Measurements from ENCODE around the gene FAM187B.
"Not testable (repeated sequence)": the region's sequence is repeated elsewhere in the genome, so short reads cannot be mapped to it uniquely, and the experiment has no call there.

FAM187B gene

GRCh38 chr19:35236638-35237400, 8.3 kb upstream of the FAM187B start:
- DNase-seq (ENCODE audit: low read depth in 2 of 2): no peak

GRCh38 chr19:35232912-35233311, 4.4 kb upstream of the FAM187B start:
- no peak for DNase-seq (ENCODE audit: low read depth in 2 of 2)

GRCh38 chr19:35231956-35232645, 3.6 kb upstream of the FAM187B start:
- no peak for DNase-seq (ENCODE audit: low read depth in 2 of 2)

GRCh38 chr19:35229601-35230000, 1.1 kb upstream of the FAM187B start:
- DNase-seq (ENCODE audit: low read depth in 2 of 2): no peak

GRCh38 chr19:35226748-35227147, 1.8 kb downstream of the FAM187B start:
- no peak for DNase-seq (ENCODE audit: low read depth in 2 of 2)

GRCh38 chr19:35225951-35226350, 2.6 kb downstream of the FAM187B start:
- DNase-seq (ENCODE audit: low read depth in 2 of 2): no peak

GRCh38 chr19:35224681-35225571, 3.6 kb downstream of the FAM187B start:
- no peak for DNase-seq (ENCODE audit: low read depth in 2 of 2)

GRCh38 chr19:35223862-35224505, 4.6 kb downstream of the FAM187B start:
- DNase-seq (ENCODE audit: low read depth in 2 of 2): no peak

GRCh38 chr19:35223084-35223790, 5.3 kb downstream of the FAM187B start:
- DNase-seq (ENCODE audit: low read depth in 2 of 2): no peak

- DNase-seq (ENCODE audit: low read depth in 2 of 2): no peak
Observed at GRCh38 chr19:35222373-35223015, 6.0 kb downstream of the FAM187B start.

- DNase-seq (ENCODE audit: low read depth in 2 of 2): not testable (repeated sequence)
Observed at GRCh38 chr19:35220973-35221590, 7.5 kb downstream of the FAM187B start.

- no peak for DNase-seq (ENCODE audit: low read depth in 2 of 2)
Observed at GRCh38 chr19:35220315-35220921, 8.1 kb downstream of the FAM187B start.

GRCh38 chr19:35219008-35219407, 9.5 kb downstream of the FAM187B start:
- no peak for DNase-seq (ENCODE audit: low read depth in 2 of 2)

- no peak for DNase-seq (ENCODE audit: low read depth in 2 of 2)
Observed at GRCh38 chr19:35217649-35217990, 10.9 kb downstream of the FAM187B start.

- no peak for DNase-seq (ENCODE audit: low read depth in 2 of 2)
Observed at GRCh38 chr19:35216833-35217648, 11.5 kb downstream of the FAM187B start.

GRCh38 chr19:35216016-35216832, 12.3 kb downstream of the FAM187B start:
- DNase-seq (ENCODE audit: low read depth in 2 of 2): no peak

- DNase-seq (ENCODE audit: low read depth in 2 of 2): no peak
Observed at GRCh38 chr19:35214766-35215422, 13.6 kb downstream of the FAM187B start.
